DMS114 treated with DMSO at 0.1 percent for 48 hours (cell line): Measurements from ENCODE around the gene AMT.
"Not testable (repeated sequence)": the region's sequence is repeated elsewhere in the genome, so short reads cannot be mapped to it uniquely, and the experiment has no call there.

Source experiments
- DNase-seq: peaks from one replicate; lab custom pipeline; 2025; ENCODE audit not compliant: unreplicated experiment; lab: John Stamatoyannopoulos, UW

AMT gene

GRCh38 chr3:49427586-49427985 lies 5.3 kb upstream of the AMT start:
- no peak for DNase-seq

GRCh38 chr3:49424816-49425215 lies 2.5 kb upstream of the AMT start:
- no peak for DNase-seq

- no peak for DNase-seq
Measured at GRCh38 chr3:49421890-49422378, 339 bp downstream of the AMT start.

DNA sequence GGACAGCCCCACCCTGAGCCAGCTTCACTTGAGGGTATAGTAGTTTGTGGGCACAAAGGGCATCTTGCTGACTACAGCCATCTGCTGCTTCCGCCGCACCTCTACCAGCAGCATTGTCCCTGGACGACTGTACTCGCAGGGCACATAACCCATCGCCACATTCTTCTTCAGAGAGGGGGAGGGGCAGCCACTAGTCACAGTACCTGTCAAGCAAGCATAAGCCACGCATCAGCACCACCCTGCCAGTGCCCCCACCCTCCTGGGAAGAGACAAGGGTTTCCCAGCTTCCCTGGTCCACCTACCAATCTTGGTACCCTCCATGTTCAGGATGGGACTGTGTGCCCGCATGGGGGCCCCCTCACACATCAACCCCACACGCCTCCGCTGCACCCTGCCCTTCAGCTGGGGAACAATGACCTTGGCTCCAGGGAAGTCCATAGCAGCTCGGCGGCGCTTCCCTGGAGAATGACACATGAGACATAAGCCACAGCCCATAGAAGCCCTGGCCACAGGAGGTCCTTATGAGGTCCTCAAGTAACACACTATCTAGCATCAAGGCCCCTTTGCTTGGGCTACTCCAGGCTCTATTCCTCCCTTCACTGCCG lies 4.7 kb downstream of the AMT start:
- DNase-seq = no peak

GRCh38 chr3:49416867-49417266 lies 5.4 kb downstream of the AMT start:
- no peak for DNase-seq

- no peak for DNase-seq
Measured at GRCh38 chr3:49415931-49416601, 6.2 kb downstream of the AMT start.

- DNase-seq = no peak
Measured at GRCh38 chr3:49414753-49415152, 7.5 kb downstream of the AMT start.

GRCh38 chr3:49413338-49413734 lies 8.9 kb downstream of the AMT start:
- no peak for DNase-seq

DNA sequence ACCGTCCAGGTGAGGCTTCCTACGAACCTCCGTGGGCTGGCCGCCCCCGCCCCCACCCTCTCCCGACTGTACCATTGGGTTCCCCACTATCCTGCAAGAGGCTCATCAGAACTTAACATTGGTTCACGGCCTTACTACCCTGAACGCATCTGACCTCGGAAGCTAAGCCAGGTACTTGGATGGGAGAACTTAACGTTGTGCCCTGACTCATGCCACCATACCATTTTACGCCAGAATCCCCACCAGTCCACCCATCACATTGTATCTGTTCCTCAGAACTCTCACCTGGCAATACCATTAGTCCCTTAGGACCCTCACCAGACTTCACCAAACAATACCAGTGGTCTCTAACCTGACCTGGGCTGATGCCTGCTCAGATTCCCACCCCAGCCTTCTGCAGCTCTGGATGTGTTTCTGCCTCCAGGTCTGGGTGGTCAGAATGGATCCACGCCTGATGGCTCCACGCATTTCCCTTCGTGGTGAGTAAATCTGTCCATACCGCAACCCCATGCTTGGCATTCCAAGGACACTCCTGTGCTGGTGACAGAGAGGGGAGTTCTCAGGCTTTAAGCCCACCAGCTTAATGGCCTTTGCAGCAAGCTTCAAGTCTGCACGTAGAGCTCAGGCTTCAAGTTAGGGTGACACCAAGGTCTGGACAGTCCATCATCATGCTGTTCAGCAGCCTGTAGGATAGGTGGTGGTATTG lies 9.5 kb downstream of the AMT start:
- DNase-seq = no peak

- DNase-seq = peak; percentile 98
Measured at GRCh38 chr3:49411968-49412631, 10.2 kb downstream of the AMT start, which contains the start of the genes RHOA and TCTA. Gene RHOA (minus strand): TSS chr3:49411976. CDS start chr3:49375589, 36,387 bp downstream. Gene TCTA (plus strand): TSS chr3:49412423. CDS start chr3:49412427, 4 bp downstream.

DNA sequence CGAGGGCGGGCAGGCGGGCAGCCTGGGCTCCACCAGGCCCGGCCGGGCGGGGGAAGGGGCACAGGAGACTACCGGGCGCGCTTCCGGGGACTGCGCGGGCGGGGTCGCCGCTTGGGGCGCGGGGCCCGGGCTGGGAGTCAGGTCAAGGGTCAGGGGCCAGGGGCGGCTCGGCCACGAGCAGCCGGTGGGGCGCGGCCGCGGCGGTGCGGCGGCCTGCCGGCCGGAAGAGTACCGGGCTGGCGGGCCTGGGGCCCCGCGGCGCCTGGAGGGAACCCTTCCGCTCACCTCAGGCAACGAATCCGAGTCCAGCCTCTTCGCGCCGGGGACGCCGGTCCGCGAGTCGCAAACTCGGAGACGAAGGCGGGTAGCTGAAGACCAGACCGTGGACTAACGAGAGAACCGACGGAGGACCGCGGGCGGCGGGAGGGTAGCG lies 10.7 kb downstream of the AMT start:
- no peak for DNase-seq

- DNase-seq = no peak
Measured at GRCh38 chr3:49410846-49411534, 11.3 kb downstream of the AMT start.

GRCh38 chr3:49410066-49410845 lies 12.0 kb downstream of the AMT start:
- DNase-seq = no peak

GRCh38 chr3:49406571-49407565 lies 15.4 kb downstream of the AMT start:
- no peak for DNase-seq

DNA sequence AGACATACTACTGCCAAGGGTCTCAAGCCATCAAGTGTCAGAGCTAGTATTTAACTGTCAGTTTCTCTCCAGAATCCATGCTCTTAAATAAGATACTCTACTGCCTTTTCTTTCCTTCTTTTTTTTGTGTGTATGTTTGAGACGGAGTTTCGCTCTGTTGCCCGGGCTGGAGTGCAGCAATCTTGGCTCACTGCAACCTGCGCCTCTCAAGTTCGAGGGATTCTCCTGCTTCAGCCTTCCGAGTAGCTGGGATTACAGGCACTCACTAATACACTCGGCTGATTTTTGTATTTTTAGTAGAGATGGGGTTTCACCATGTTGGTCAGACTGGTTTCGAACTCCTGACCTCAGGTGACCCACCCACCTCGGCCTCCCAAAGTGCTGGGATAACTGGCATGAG lies 16.7 kb downstream of the AMT start:
- DNase-seq = not testable (repeated sequence)

- no peak for DNase-seq
Measured at GRCh38 chr3:49403891-49404290, 18.4 kb downstream of the AMT start.

GRCh38 chr3:49401766-49402165 lies 20.5 kb downstream of the AMT start:
- DNase-seq = no peak

DNA sequence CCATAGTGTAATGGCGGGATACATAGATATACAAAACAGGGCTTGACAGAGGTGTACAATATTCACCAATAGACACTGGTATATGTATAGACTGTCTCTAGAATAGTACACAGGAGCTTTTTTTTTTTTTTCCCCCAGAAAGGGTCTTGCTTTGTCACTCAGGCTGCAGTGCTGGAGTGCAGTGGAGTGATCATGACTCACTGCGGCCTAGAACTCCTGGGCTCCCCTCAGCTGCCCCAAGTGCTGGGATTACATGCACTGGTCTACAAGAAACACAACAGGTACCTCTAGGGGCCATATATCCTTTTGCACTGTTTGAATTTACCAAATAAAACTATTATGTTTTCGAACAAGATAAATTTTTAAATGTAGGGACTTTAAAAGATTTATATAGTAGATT lies 22.8 kb downstream of the AMT start:
- no peak for DNase-seq

GRCh38 chr3:49397470-49397869 lies 24.8 kb downstream of the AMT start:
- peak; percentile 37 for DNase-seq
